Tibial nerve (tissue), 4 donors: Measurements from ENCODE around the gene PYGM. TPM values are rescaled to one million over a fixed set of nuclear protein-coding genes. Genes with fewer than 3 reads are reported as not detected.
A peak's percentile ranks its signal among the peaks of the same experiment; 100 is the strongest.

Experiments
- DNase-seq, 2 donors: peaks; one replicate each; pipeline ENCODE4 v3.0.0-alpha.2; 2019; ENCODE audit warnings: low spot score in 2 of 2
- H3K27ac ChIP-seq, 4 donors: fragments of 200-600 bp; sonication (generic) in 3 of 4; one replicate each; pipeline ENCODE4 v1.5.1; 2017 to 2019; ENCODE audit warnings: mild to moderate bottlenecking in 1 of 4
- H3K27me3 ChIP-seq, 2 donors: fragments of 200-600 bp; sonication (generic) in 1 of 2; one replicate each; pipeline versions ENCODE4 v1.5.1 to v1.6.0; 2017 to 2019
- H3K36me3 ChIP-seq, 3 donors: fragments of 200-600 bp; sonication (generic); one replicate each; pipeline ENCODE4 v1.5.1; 2018 to 2019
- H3K4me1 ChIP-seq, 4 donors: fragments of 200-600 bp; sonication (generic) in 3 of 4; one replicate each; pipeline ENCODE4 v1.5.1; 2017 to 2019
- H3K4me3 ChIP-seq, 4 donors: fragments of 200-600 bp; sonication (generic) in 3 of 4; one replicate each; pipeline ENCODE4 v1.5.1; 2017 to 2019; ENCODE audit warnings: mild to moderate bottlenecking in 1 of 4, moderate library complexity in 1 of 4
- H3K9me3 ChIP-seq, 4 donors: fragments of 200-600 bp; sonication (generic) in 3 of 4; one replicate each; pipeline ENCODE4 v1.5.1; 2017 to 2019
- CTCF ChIP-seq, 5 experiments: fragments of 200-600 bp in 3 of 5; fragments of 450-650 bp in 2 of 5; sonication (generic) in 3 of 5; IDR thresholded peaks; one replicate each; pipeline ENCODE4 v1.5.1; 2016 to 2019; ENCODE audit warnings: antibody characterized with exemption in 5 of 5, mild to moderate bottlenecking in 3 of 5, moderate library complexity in 2 of 5
- EP300 ChIP-seq, 2 donors: sonication (generic); formaldehyde crosslinking; IDR thresholded peaks; one replicate each; pipeline ENCODE4 v1.6.1; 2017; ENCODE audit warnings: antibody characterized with exemption in 2 of 2, mild to moderate bottlenecking in 1 of 2
- POLR2A ChIP-seq, 2 donors: fragments of 450-650 bp; IDR thresholded peaks; one replicate each; pipeline ENCODE4 v1.6.1; 2017; ENCODE audit warnings: antibody characterized with exemption in 2 of 2, mild to moderate bottlenecking in 2 of 2, moderate library complexity in 2 of 2
- WGBS, 2 donors: methylation state at CpG; one replicate each; pipeline ENCODE4 v1.1.5; 2018; 5-methylcytosine and 5-hydroxymethylcytosine counted together
- total RNA-seq, 4 donors: library from RNA; depleted of rRNA; stranded (reverse); fragments of >200 nt; gene quantifications; one replicate each; pipeline ENCODE4 v1.1.0, GENCODE V29; 2016

The PYGM gene
- total RNA-seq, 4 donors from 2014 or later, result 2.1 to 18.6 (median 9.9) TPM

DNA sequence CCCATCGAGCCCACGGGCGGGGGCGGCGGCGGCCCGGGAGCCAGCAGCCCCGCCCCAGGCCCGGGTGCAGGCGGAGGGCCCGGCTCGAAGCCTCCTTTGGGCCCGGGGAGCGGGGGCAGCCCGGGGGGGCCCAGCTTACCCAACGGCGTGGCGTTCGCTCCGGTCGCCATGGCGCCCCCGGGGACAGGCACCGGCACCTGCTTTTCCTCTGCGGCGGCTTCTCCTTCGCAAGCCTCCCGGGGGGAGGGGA is 18.4 kb upstream of the PYGM start:
- TF ChIP-seq POLR2A (IDR thresholded peaks at IDR 0.05) (no peak), CTCF (IDR thresholded peaks at IDR 0.05) (no peak), EP300 (IDR thresholded peaks at IDR 0.05) (no peak)
- H3K4me3 ChIP-seq, result peak overlapping the region; percentile 79 to 100 (median 98)
- WGBS, 2 donors, result 2% methylated on average over 24 of the region's 28 CpGs; no CpG with 5 or more reads in 1 of the 2 donors
- no peaks in the 10 kb centered on the region for H3K9me3 ChIP-seq
- peak overlapping the region; percentile 100 for H3K27ac ChIP-seq
- no peak for DNase-seq
- H3K27me3 ChIP-seq, result no peaks in the 10 kb centered on the region
- peaks cover 3 to 51% (median 34%) of the 10 kb centered on the region in 4 donors for H3K4me1 ChIP-seq
- peaks cover 0 to 41% (median 27%) of the 10 kb centered on the region in 3 donors for H3K36me3 ChIP-seq

DNA sequence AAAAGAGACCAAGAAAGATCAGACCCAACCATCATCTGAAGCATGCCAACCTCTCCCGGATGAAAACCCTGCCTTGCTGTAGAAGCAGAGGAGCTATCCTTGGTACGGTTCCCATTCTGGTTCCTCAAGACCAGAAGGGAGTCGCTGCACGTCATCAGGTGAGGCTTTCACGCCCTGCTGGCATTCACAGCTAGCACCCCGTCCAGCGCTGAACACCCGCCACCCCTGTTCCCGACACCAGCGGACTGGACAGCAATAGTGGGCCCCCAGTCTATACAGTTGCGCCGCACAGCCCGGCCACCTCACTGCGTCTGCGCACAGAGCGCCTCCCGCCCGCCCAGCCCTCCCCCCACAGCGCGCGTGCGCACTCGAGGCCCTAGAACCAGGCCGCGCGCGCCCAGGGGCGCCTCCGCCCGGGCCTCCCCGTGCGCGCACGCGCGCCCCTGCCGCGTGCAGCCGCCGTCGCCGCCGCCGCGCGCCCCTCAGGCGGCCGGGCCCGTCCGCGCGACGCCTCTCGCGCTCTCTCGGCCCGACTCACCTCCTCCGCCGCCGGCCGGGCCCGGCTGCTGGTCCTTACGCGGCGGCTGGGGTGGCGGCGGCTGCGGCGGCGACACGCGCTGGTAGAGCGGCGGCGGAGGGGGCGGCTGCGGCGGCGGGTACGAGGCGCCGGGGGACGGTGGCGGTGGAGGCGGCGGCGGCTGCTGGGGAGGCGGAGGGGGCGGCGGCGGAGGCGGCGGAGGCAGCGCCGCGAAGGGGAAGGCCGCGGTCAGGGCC is 17.9 kb upstream of the PYGM start:
- Histone ChIP-seq H3K36me3 (peaks cover 0 to 45% (median 29%) of the 10 kb centered on the region in 3 donors), H3K27me3 (no peaks in the 10 kb centered on the region), H3K27ac (peak overlapping the region; percentile 100), H3K4me3 (peak overlapping the region; percentile 79 to 100 (median 98)), H3K9me3 (no peaks in the 10 kb centered on the region), H3K4me1 (peaks cover 3 to 56% (median 39%) of the 10 kb centered on the region in 4 donors)
- TF ChIP-seq EP300 (IDR thresholded peaks at IDR 0.05) (peak in 1 of 2 donors; percentile 33), POLR2A (IDR thresholded peaks at IDR 0.05) (peak; percentile 13 to 52), CTCF (IDR thresholded peaks at IDR 0.05) (no peak)
- DNase-seq, result peak; percentile 54 to 62
- 0% methylated on average over 5 to 52 of the region's 98 CpGs for WGBS, 2 donors

DNA sequence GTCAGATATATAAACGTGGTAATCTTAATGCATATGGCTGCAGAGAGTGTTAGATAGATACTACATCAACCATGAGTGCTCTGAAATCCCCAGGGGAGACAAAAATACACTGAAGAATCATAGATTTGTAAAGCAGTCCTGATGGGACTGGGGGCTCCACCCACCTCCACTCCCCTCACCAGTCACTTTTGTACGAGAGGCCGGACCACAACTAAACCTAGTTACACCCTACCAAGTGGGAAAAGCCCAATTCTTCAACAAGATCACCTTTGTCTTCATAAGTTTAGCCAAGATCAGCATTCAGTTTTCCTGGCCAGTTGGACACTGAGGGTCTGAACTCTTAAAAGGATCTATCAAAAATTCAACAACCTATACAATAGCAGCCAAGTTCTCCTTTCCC is 17.1 kb upstream of the PYGM start:
- peaks cover 0 to 49% (median 29%) of the 10 kb centered on the region in 3 donors for H3K36me3 ChIP-seq
- peak overlapping the region; percentile 70 to 100 (median 98) for H3K4me3 ChIP-seq
- peak overlapping the region in 3 of 4 donors; percentile 67 to 100 (median 73) for H3K27ac ChIP-seq
- H3K27me3 ChIP-seq, result no peaks in the 10 kb centered on the region
- WGBS, 2 donors, result 10 to 18% methylated on average over 3 of the region's 3 CpGs
- H3K9me3 ChIP-seq, result no peaks in the 10 kb centered on the region
- peaks cover 3 to 63% (median 41%) of the 10 kb centered on the region in 4 donors for H3K4me1 ChIP-seq
- DNase-seq, result no peak
- TF ChIP-seq EP300 (IDR thresholded peaks at IDR 0.05) (no peak), CTCF (IDR thresholded peaks at IDR 0.05) (no peak)

DNA sequence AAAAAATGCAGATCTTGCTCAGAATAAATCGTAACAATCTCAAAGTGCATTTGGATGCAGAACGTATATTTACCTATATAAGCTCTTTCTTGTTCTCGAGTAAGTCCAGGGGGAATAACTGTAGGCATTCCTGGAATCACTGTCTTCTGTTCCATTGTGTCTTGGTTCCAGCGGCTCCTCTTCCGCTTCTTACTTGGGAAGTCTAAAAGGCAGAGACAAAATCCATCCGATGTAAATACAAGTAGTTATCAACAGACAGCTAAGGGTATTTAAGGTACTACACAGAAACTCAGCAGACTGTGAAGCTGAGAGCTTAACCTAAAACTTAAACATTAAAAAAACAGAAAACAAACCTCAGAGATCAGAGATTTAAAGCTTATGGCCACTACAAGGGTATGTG is 16.7 kb upstream of the PYGM start:
- H3K36me3 ChIP-seq, result peaks cover 0 to 53% (median 29%) of the 10 kb centered on the region in 3 donors
- H3K27me3 ChIP-seq, result no peaks in the 10 kb centered on the region
- no peaks in the 10 kb centered on the region for H3K9me3 ChIP-seq
- peak overlapping the region in 2 of 4 donors; percentile 100 for H3K4me3 ChIP-seq
- H3K4me1 ChIP-seq, result peaks cover 3 to 68% (median 43%) of the 10 kb centered on the region in 4 donors
- WGBS, 2 donors, result 54 to 62% methylated on average over 6 of the region's 6 CpGs
- peak overlapping the region in 1 of 4 donors; percentile 100 for H3K27ac ChIP-seq
- DNase-seq, result no peak
- TF ChIP-seq POLR2A (IDR thresholded peaks at IDR 0.05) (no peak), CTCF (IDR thresholded peaks at IDR 0.05) (no peak), EP300 (IDR thresholded peaks at IDR 0.05) (no peak)

DNA sequence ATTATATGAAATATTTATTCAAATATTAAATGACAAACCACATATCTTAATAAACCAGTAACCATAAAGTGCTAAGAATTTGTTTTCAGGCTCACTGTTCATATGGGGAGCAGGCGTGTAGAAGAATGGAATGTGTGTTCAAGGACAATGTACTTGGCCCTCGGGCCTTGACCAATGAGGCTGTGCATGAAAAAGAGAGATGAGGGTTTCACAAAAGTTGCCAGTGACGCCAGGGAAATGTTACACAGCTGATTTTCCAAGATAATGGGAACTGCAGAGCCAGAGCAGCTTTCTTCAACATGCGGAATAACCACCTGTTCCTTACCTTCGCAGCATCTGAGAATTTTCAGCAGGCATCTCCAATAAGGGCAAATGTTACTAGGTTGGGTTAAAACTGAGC is 14.4 kb upstream of the PYGM start:
- DNase-seq, result no peak
- Histone ChIP-seq H3K36me3 (peaks cover 2 to 76% (median 50%) of the 10 kb centered on the region in 3 donors), H3K4me1 (peaks cover 3 to 73% (median 38%) of the 10 kb centered on the region in 4 donors), H3K9me3 (no peaks in the 10 kb centered on the region), H3K4me3 (no peak overlapping the region), H3K27ac (no peak overlapping the region), H3K27me3 (no peaks in the 10 kb centered on the region)
- WGBS, 2 donors, result 60 to 68% methylated on average over 5 of the region's 5 CpGs
- TF ChIP-seq CTCF (IDR thresholded peaks at IDR 0.05) (no peak), POLR2A (IDR thresholded peaks at IDR 0.05) (no peak), EP300 (IDR thresholded peaks at IDR 0.05) (no peak)
